H9 (cell line): ENCODE results near the gene CXCL12. TPM values are rescaled to one million over a fixed set of nuclear protein-coding genes. Genes with fewer than 3 reads are reported as not detected.

Experiments
- DNase-seq: peaks from one replicate; pipeline ENCODE4 v3.0.0-alpha.2; 2017
- H2AFZ ChIP-seq: one replicate; pipeline ENCODE4 v1.6.1; 2013; ENCODE audit warnings: mild to moderate bottlenecking, low read length, control low read depth, moderate library complexity
- H2AK5ac ChIP-seq: 2 replicates; pipeline ENCODE4 v1.6.1; 2013; ENCODE audit warnings: low read length, control low read depth, mixed read lengths; ENCODE audit not compliant: insufficient read length
- H2BK120ac ChIP-seq: one replicate; pipeline ENCODE4 v1.6.1; 2013; ENCODE audit warnings: low read depth, mild to moderate bottlenecking, low read length, control low read depth, inconsistent platforms; ENCODE audit not compliant: poor library complexity, severe bottlenecking
- H2BK12ac ChIP-seq: 2 replicates; pipeline ENCODE4 v1.6.1; 2013; ENCODE audit warnings: low read length, control low read depth, mixed read lengths, low read depth; ENCODE audit not compliant: insufficient read length
- H2BK15ac ChIP-seq: 2 replicates; pipeline ENCODE4 v1.6.1; 2013; ENCODE audit warnings: low read depth, low read length, control low read depth
- H2BK20ac ChIP-seq: one replicate; pipeline ENCODE4 v1.6.1; 2013; ENCODE audit warnings: low read depth, mild to moderate bottlenecking, low read length, control low read depth, inconsistent platforms; ENCODE audit not compliant: poor library complexity, severe bottlenecking
- H2BK5ac ChIP-seq: 2 replicates; pipeline ENCODE4 v1.6.1; 2013; ENCODE audit warnings: low read length, control low read depth, mixed read lengths; ENCODE audit not compliant: insufficient read length
- H3K14ac ChIP-seq: 2 replicates; pipeline ENCODE4 v1.6.1; 2013; ENCODE audit warnings: low read length, control low read depth; ENCODE audit not compliant: insufficient read depth
- H3K18ac ChIP-seq: 2 replicates; pipeline ENCODE4 v1.6.1; 2013; ENCODE audit warnings: low read depth, mild to moderate bottlenecking, mixed read lengths, low read length, control low read depth; ENCODE audit not compliant: insufficient read length
- H3K23ac ChIP-seq: 2 replicates; pipeline ENCODE4 v1.6.1; 2013; ENCODE audit warnings: low read length, control low read depth, mixed read lengths, low read depth; ENCODE audit not compliant: insufficient read length
- H3K23me2 ChIP-seq: 2 replicates; pipeline ENCODE4 v1.6.1; 2013; ENCODE audit warnings: low read depth, mild to moderate bottlenecking, mixed read lengths, low read length, control low read depth; ENCODE audit not compliant: insufficient read length, poor library complexity, severe bottlenecking
- H3K27ac ChIP-seq: 2 replicates; pipeline ENCODE4 v1.5.1; 2013; ENCODE audit warnings: low read length, control low read depth, mixed read lengths, low read depth; ENCODE audit not compliant: insufficient read length
- H3K27me3 ChIP-seq: 2 replicates; pipeline ENCODE4 v1.6.1; 2013; ENCODE audit warnings: low read length, control low read depth, inconsistent platforms; ENCODE audit not compliant: insufficient read depth
- H3K4ac ChIP-seq: 2 replicates; pipeline ENCODE4 v1.6.1; 2013; ENCODE audit warnings: low read depth, mild to moderate bottlenecking, control low read depth, inconsistent platforms, low read length, moderate library complexity
- H3K4me1 ChIP-seq: 2 replicates; pipeline ENCODE4 v1.6.1; 2013; ENCODE audit warnings: low read length, control low read depth, inconsistent platforms; ENCODE audit not compliant: insufficient read depth
- H3K4me2 ChIP-seq: 2 replicates; pipeline ENCODE4 v1.6.1; 2013; ENCODE audit warnings: low read length, control low read depth, mixed read lengths; ENCODE audit not compliant: insufficient read length, insufficient read depth
- H3K56ac ChIP-seq: 2 replicates; pipeline ENCODE4 v1.6.1; 2013; ENCODE audit warnings: low read depth, mild to moderate bottlenecking, mixed read lengths, low read length, control low read depth; ENCODE audit not compliant: insufficient read length
- H3K79me1 ChIP-seq: 2 replicates; pipeline ENCODE4 v1.6.1; 2013; ENCODE audit warnings: low read depth, mild to moderate bottlenecking, moderate library complexity, low read length, control low read depth, inconsistent platforms; ENCODE audit not compliant: insufficient read depth, poor library complexity, severe bottlenecking
- H3K79me2 ChIP-seq: 2 replicates; pipeline ENCODE4 v1.6.1; 2013; ENCODE audit warnings: low read length, control low read depth, inconsistent platforms; ENCODE audit not compliant: insufficient read depth
- H3K9ac ChIP-seq: 2 replicates; pipeline ENCODE4 v1.6.1; 2013; ENCODE audit warnings: low read length, control low read depth, mixed read lengths; ENCODE audit not compliant: insufficient read length; ENCODE audit errors: extremely low read depth
- H3K9me3 ChIP-seq: one replicate; pipeline ENCODE4 v1.6.1; 2013; ENCODE audit warnings: low read depth, low read length, inconsistent platforms; ENCODE audit not compliant: control insufficient read depth
- H3T11ph ChIP-seq: one replicate; pipeline ENCODE4 v1.6.1; 2013; ENCODE audit warnings: mild to moderate bottlenecking, low read length, control low read depth, inconsistent platforms
- H4K20me1 ChIP-seq: one replicate; pipeline ENCODE4 v1.6.1; 2013; ENCODE audit not compliant: control insufficient read depth, insufficient read length, insufficient read depth
- H4K5ac ChIP-seq: 2 replicates; pipeline ENCODE4 v1.6.1; 2013; ENCODE audit warnings: low read depth, mild to moderate bottlenecking, mixed read lengths, low read length, control low read depth; ENCODE audit not compliant: insufficient read length
- H4K8ac ChIP-seq: replicated peaks from 2 replicates; pipeline ENCODE4 v1.6.1; 2013; ENCODE audit warnings: low read length, control low read depth, mixed read lengths, low read depth; ENCODE audit not compliant: insufficient read length
- H4K91ac ChIP-seq: 2 replicates; pipeline ENCODE4 v1.6.1; 2013; ENCODE audit warnings: low read depth, mild to moderate bottlenecking, moderate library complexity, mixed read lengths, low read length, control low read depth; ENCODE audit not compliant: insufficient read length
- H3K27ac Mint-ChIP-seq, 3 experiments: 2 replicates in 2 of 3; 3 replicates in 1 of 3; pipeline ENCODE4 v1.8.0; 2020 to 2021; ENCODE audit warnings: mixed read lengths in 3 of 3, mild to moderate bottlenecking in 1 of 3, moderate library complexity in 1 of 3
- H3K27me3 Mint-ChIP-seq: 2 replicates; pipeline ENCODE4 v1.8.0; 2021; ENCODE audit warnings: low read depth, mild to moderate bottlenecking, moderate library complexity, mixed read lengths
- H3K36me3 Mint-ChIP-seq, 3 experiments: 2 replicates in 2 of 3; 3 replicates in 1 of 3; pipeline ENCODE4 v1.8.0; 2020 to 2021; ENCODE audit warnings: low read depth in 3 of 3, mixed read lengths in 3 of 3; ENCODE audit not compliant: insufficient read depth in 1 of 3
- H3K4me1 Mint-ChIP-seq, 2 experiments: 2 replicates each; pipeline ENCODE4 v1.8.0; 2020; ENCODE audit warnings: mixed read lengths in 2 of 2
- H3K4me3 Mint-ChIP-seq, 2 experiments: 2 replicates in 1 of 2; 3 replicates in 1 of 2; pipeline ENCODE4 v1.8.0; 2020 to 2021; ENCODE audit warnings: mild to moderate bottlenecking in 2 of 2, mixed read lengths in 2 of 2, moderate library complexity in 1 of 2
- H3K9me3 Mint-ChIP-seq, 2 experiments: 2 replicates in 1 of 2; 3 replicates in 1 of 2; pipeline ENCODE4 v1.8.0; 2020; ENCODE audit warnings: mild to moderate bottlenecking in 2 of 2, mixed read lengths in 2 of 2, moderate library complexity in 1 of 2
- CTCF ChIP-seq: fragments of 200-600 bp; sonication (generic); conservative IDR thresholded peaks from 3 replicates; pipeline ENCODE4 v1.8.0; 2021; ENCODE audit warnings: antibody characterized with exemption, mild to moderate bottlenecking
- WGBS: extraction: QIAGEN DNeasy Blood & Tissue Kit; methylation state at CpG from one replicate; pipeline ENCODE4 v1.1.7; 2013; ENCODE audit warnings: missing lambda C conversion rate, low lambda C conversion rate, mixed read lengths; ENCODE audit not compliant: insufficient read length; ENCODE audit errors: extremely low coverage; 5-methylcytosine and 5-hydroxymethylcytosine counted together
- total RNA-seq: library from RNA; stranded (reverse); gene quantifications from 2 replicates; pipeline ENCODE4 v1.2.1, GENCODE V29; 2021

Gene CXCL12
- total RNA-seq, 1 experiment from 2014 or later, result 28.3 TPM

- Histone ChIP-seq H3K27ac (no peak overlapping the region), H2AK5ac (no peak overlapping the region), H4K20me1 (no peaks in the 10 kb centered on the region), H3K23me2 (no peaks in the 10 kb centered on the region), H3K27me3 (no peaks in the 10 kb centered on the region), H3K4me2 (no peak overlapping the region), H2AFZ (no peak overlapping the region), H3K9me3 (no peaks in the 10 kb centered on the region), H3K23ac (no peak overlapping the region), H3K18ac (no peak overlapping the region), H3K9ac (no peak overlapping the region), H3T11ph (no peak overlapping the region), H2BK5ac (no peak overlapping the region), H3K4ac (no peak overlapping the region), H2BK120ac (no peak overlapping the region), H3K79me1 (no peaks in the 10 kb centered on the region), H2BK12ac (no peak overlapping the region), H4K8ac (no peak overlapping the region), H3K56ac (no peak overlapping the region), H2BK20ac (no peak overlapping the region), H3K79me2 (no peaks in the 10 kb centered on the region), H3K4me1 (peaks cover 19% of the 10 kb centered on the region; the same call in 1 of the 2 replicates), H4K91ac (no peak overlapping the region), H2BK15ac (no peak overlapping the region), H4K5ac (no peak overlapping the region), H3K14ac (no peak overlapping the region)
- TF ChIP-seq CTCF, result no peak
- Mint-ChIP-seq H3K9me3 (no peaks in the 10 kb centered on the region; a peak in 1 of 5 replicates), H3K27ac (peak overlapping the region in 2 of 3 experiments; percentile 24 to 85; a peak in 1 of 7 replicates), H3K4me3 (no peak overlapping the region; a peak in 1 of 5 replicates), H3K27me3 (peaks cover 17% of the 10 kb centered on the region), H3K4me1 (peaks cover 73% of the 10 kb centered on the region in 2 experiments), H3K36me3 (peaks cover 52 to 66% (median 55%) of the 10 kb centered on the region in 3 experiments)
- WGBS, result no CpG with 5 or more reads among the region's 27 CpGs
- DNase-seq, result no peak
Measured at GRCh38 chr10:44373341-44373995, 11.4 kb downstream of the CXCL12 start.
